GM19395 (cell line): Measurements from ENCODE around the gene DCDC2C.

Source experiments
- ATAC-seq: cut with Tn5 transposase; IDR thresholded peaks from one replicate; pipeline ENCODE4 v1.9.1; 2021; ENCODE audit warnings: mild to moderate bottlenecking, moderate library complexity; ENCODE audit not compliant: unreplicated experiment

DCDC2C gene

GRCh38 chr2:3672861-3673678 lies 30.3 kb upstream of the DCDC2C start:
- no peak for ATAC-seq

- no peak for ATAC-seq
Measured at GRCh38 chr2:3674066-3674845, 29.1 kb upstream of the DCDC2C start.

- no peak for ATAC-seq
Measured at GRCh38 chr2:3675687-3676086, 27.7 kb upstream of the DCDC2C start.

- ATAC-seq: no peak
Measured at GRCh38 chr2:3677436-3677835, 25.9 kb upstream of the DCDC2C start.

GRCh38 chr2:3678212-3678611 lies 25.2 kb upstream of the DCDC2C start:
- no peak for ATAC-seq

GRCh38 chr2:3679180-3679579 lies 24.2 kb upstream of the DCDC2C start:
- no peak for ATAC-seq

GRCh38 chr2:3679616-3680393 lies 23.6 kb upstream of the DCDC2C start:
- no peak for ATAC-seq

GRCh38 chr2:3680548-3681345 lies 22.6 kb upstream of the DCDC2C start:
- no peak for ATAC-seq

GRCh38 chr2:3681625-3682024 lies 21.8 kb upstream of the DCDC2C start:
- no peak for ATAC-seq

GRCh38 chr2:3682811-3683210 lies 20.6 kb upstream of the DCDC2C start:
- no peak for ATAC-seq

GRCh38 chr2:3683748-3684454 lies 19.5 kb upstream of the DCDC2C start:
- ATAC-seq: no peak

GRCh38 chr2:3689998-3690748 lies 13.2 kb upstream of the DCDC2C start:
- no peak for ATAC-seq

- ATAC-seq: no peak
Measured at GRCh38 chr2:3692375-3692774, 11.0 kb upstream of the DCDC2C start.

GRCh38 chr2:3696545-3696944 lies 6.8 kb upstream of the DCDC2C start:
- no peak for ATAC-seq

- ATAC-seq: no peak
Measured at GRCh38 chr2:3701071-3701470, 2.3 kb upstream of the DCDC2C start.

GRCh38 chr2:3703757-3704355 lies 481 bp downstream of the DCDC2C start:
- ATAC-seq: no peak

- ATAC-seq: no peak
Measured at GRCh38 chr2:3704692-3705091, 1.3 kb downstream of the DCDC2C start.

GRCh38 chr2:3705782-3706181 lies 2.4 kb downstream of the DCDC2C start:
- ATAC-seq: no peak

GRCh38 chr2:3706892-3707291 lies 3.5 kb downstream of the DCDC2C start:
- ATAC-seq: no peak
